HG02763 (cell line): ENCODE measurements around the gene C8G.

Experiments used
- ATAC-seq: cut with Tn5 transposase; IDR thresholded peaks from one replicate; pipeline ENCODE4 v1.9.1; 2021; ENCODE audit warnings: mild to moderate bottlenecking, moderate library complexity; ENCODE audit not compliant: unreplicated experiment

C8G gene

GRCh38 chr9:136920069-136920468, 25.0 kb upstream of the C8G start:
- no peak for ATAC-seq

GRCh38 chr9:136920734-136921231, 24.3 kb upstream of the C8G start:
- no peak for ATAC-seq

GRCh38 chr9:136921307-136921706, 23.7 kb upstream of the C8G start:
- no peak for ATAC-seq

- ATAC-seq, result no peak
These were observed 23.3 kb upstream of the C8G start for GRCh38 chr9:136921718-136922117.

- no peak for ATAC-seq
These were observed 22.5 kb upstream of the C8G start for GRCh38 chr9:136922540-136922939.

- no peak for ATAC-seq
These were observed 21.2 kb upstream of the C8G start for GRCh38 chr9:136923881-136924280.

GRCh38 chr9:136925414-136926153, 19.5 kb upstream of the C8G start:
- ATAC-seq, result no peak

- no peak for ATAC-seq
These were observed 18.8 kb upstream of the C8G start for GRCh38 chr9:136926154-136926704.

- ATAC-seq, result no peak
These were observed 18.3 kb upstream of the C8G start for GRCh38 chr9:136926749-136927148.

- ATAC-seq, result no peak
These were observed 17.4 kb upstream of the C8G start for GRCh38 chr9:136927343-136928271.

GRCh38 chr9:136928591-136928990, 16.5 kb upstream of the C8G start:
- ATAC-seq, result no peak

GRCh38 chr9:136930014-136930413, 15.0 kb upstream of the C8G start:
- no peak for ATAC-seq

GRCh38 chr9:136931611-136932130, 13.4 kb upstream of the C8G start:
- no peak for ATAC-seq

- ATAC-seq, result no peak
These were observed 10.8 kb upstream of the C8G start for GRCh38 chr9:136934277-136934676.

GRCh38 chr9:136935651-136936050, 9.4 kb upstream of the C8G start:
- ATAC-seq, result no peak

GRCh38 chr9:136936645-136937170, 8.3 kb upstream of the C8G start:
- no peak for ATAC-seq

GRCh38 chr9:136937186-136938001, 7.6 kb upstream of the C8G start:
- ATAC-seq, result no peak

- ATAC-seq, result no peak
These were observed 5.5 kb upstream of the C8G start for GRCh38 chr9:136939431-136939995.

GRCh38 chr9:136939996-136940525, 5.0 kb upstream of the C8G start:
- no peak for ATAC-seq
